ENCODE measurements around the gene ZC3H18. TPM values are rescaled to one million over a fixed set of nuclear protein-coding genes. Genes with fewer than 3 reads are reported as not detected.

ZC3H18 gene
- 10 to 100 TPM; 37.9 to 49.3 (median 42.8) TPM for total RNA-seq (2021; fragmentation: NEBNext Ultra II Directional; extraction: Animal tissue kit (Norgen Biotek cat#: 25700))
- long read RNA-seq, transcript ZC3H18-201 (18 exons, 3,729 nt) = major isoform, 8 of 26 reads
- long read RNA-seq, partial matches to known transcripts = 9 of 26 reads
- long read RNA-seq, other reads (novel, unspliced or antisense) = 5 of 26 reads

- no peaks in the 10 kb centered on the region for H3K9me3 Mint-ChIP-seq
- TF ChIP-seq CTCF (IDR thresholded peaks at IDR 0.05) = no peak
- no peaks in the 10 kb centered on the region for H3K36me3 Mint-ChIP-seq (ENCODE audit: low read depth)
- H3K4me1 Mint-ChIP-seq (ENCODE audit: low read depth) = peaks cover 33% of the 10 kb centered on the region
- DNase-seq = peak; percentile 87
- H3K27me3 Mint-ChIP-seq (ENCODE audit: insufficient read depth) = peaks cover 3% of the 10 kb centered on the region
- peak within 1 kb of the TSS; percentile 85 for H3K27ac Mint-ChIP-seq
- H3K4me3 Mint-ChIP-seq = peak within 1 kb of the TSS; percentile 95
Measured at GRCh38 chr16:88569985-88570690, at the start of gene ZC3H18. ZC3H18 (plus strand) TSS chr16:88570403; CDS start chr16:88577124, 6,721 bp downstream.

DNA sequence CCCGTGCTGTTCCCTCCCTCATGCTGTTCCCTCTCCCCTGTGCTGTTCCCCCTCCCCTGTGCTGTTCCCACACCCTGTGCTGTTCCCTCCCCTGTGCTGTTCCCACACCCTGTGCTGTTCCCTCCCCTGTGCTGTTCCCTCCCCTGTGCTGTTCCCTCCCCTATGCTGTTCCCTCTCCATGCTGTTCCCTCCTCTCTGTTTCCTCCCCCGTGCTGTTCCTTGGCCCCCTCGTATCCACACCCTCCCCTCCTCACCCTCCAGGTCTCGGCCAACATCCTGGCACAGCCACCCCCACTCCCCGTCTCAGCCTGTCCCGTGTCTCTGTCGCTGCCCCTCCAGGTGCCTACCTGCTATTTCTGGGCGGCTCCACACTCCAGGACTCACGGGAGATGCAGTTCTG, 48.5 kb upstream of the ZC3H18 start:
- TF ChIP-seq CTCF (IDR thresholded peaks at IDR 0.05) = no peak
- Mint-ChIP-seq H3K4me3 (no peak overlapping the region), H3K27me3 (ENCODE audit: insufficient read depth) (no peaks in the 10 kb centered on the region; the same call in 1 of the 2 replicates), H3K4me1 (ENCODE audit: low read depth) (no peaks in the 10 kb centered on the region), H3K27ac (no peak overlapping the region), H3K9me3 (peaks cover 23% of the 10 kb centered on the region), H3K36me3 (ENCODE audit: low read depth) (no peaks in the 10 kb centered on the region; the same call in 1 of the 2 replicates)
- no peak for DNase-seq

GRCh38 chr16:88522276-88522949, 47.8 kb upstream of the ZC3H18 start:
- no peak overlapping the region for H3K4me3 Mint-ChIP-seq
- no peaks in the 10 kb centered on the region; the same call in 1 of the 2 replicates for H3K27me3 Mint-ChIP-seq (ENCODE audit: insufficient read depth)
- no peaks in the 10 kb centered on the region for H3K4me1 Mint-ChIP-seq (ENCODE audit: low read depth)
- peaks cover 20% of the 10 kb centered on the region for H3K9me3 Mint-ChIP-seq
- no peaks in the 10 kb centered on the region for H3K36me3 Mint-ChIP-seq (ENCODE audit: low read depth)
- no peak overlapping the region for H3K27ac Mint-ChIP-seq
- TF ChIP-seq CTCF (IDR thresholded peaks at IDR 0.05) = no peak
- DNase-seq = no peak

- H3K27me3 Mint-ChIP-seq (ENCODE audit: insufficient read depth) = no peaks in the 10 kb centered on the region
- no peak overlapping the region for H3K4me3 Mint-ChIP-seq
- TF ChIP-seq CTCF (IDR thresholded peaks at IDR 0.05) = no peak
- H3K36me3 Mint-ChIP-seq (ENCODE audit: low read depth) = no peaks in the 10 kb centered on the region
- H3K27ac Mint-ChIP-seq = no peak overlapping the region
- H3K4me1 Mint-ChIP-seq (ENCODE audit: low read depth) = no peaks in the 10 kb centered on the region
- H3K9me3 Mint-ChIP-seq = peaks cover 16% of the 10 kb centered on the region
- DNase-seq = no peak
Measured at GRCh38 chr16:88523309-88524161, 46.7 kb upstream of the ZC3H18 start.

- Mint-ChIP-seq H3K4me3 (no peak overlapping the region), H3K4me1 (ENCODE audit: low read depth) (no peaks in the 10 kb centered on the region), H3K36me3 (ENCODE audit: low read depth) (no peaks in the 10 kb centered on the region), H3K27me3 (ENCODE audit: insufficient read depth) (no peaks in the 10 kb centered on the region), H3K9me3 (peaks cover 8% of the 10 kb centered on the region), H3K27ac (no peak overlapping the region)
- no peak for TF ChIP-seq CTCF (IDR thresholded peaks at IDR 0.05)
- no peak for DNase-seq
Measured at GRCh38 chr16:88524274-88524972, 45.8 kb upstream of the ZC3H18 start.
